ENCODE measurements around the gene METTL1. TPM values are rescaled to one million over a fixed set of nuclear protein-coding genes. Genes with fewer than 3 reads are reported as not detected.

METTL1 gene
- total and polyA plus RNA-seq, 2 experiments from 2014 or later: 18.9 to 39.5 TPM

DNA sequence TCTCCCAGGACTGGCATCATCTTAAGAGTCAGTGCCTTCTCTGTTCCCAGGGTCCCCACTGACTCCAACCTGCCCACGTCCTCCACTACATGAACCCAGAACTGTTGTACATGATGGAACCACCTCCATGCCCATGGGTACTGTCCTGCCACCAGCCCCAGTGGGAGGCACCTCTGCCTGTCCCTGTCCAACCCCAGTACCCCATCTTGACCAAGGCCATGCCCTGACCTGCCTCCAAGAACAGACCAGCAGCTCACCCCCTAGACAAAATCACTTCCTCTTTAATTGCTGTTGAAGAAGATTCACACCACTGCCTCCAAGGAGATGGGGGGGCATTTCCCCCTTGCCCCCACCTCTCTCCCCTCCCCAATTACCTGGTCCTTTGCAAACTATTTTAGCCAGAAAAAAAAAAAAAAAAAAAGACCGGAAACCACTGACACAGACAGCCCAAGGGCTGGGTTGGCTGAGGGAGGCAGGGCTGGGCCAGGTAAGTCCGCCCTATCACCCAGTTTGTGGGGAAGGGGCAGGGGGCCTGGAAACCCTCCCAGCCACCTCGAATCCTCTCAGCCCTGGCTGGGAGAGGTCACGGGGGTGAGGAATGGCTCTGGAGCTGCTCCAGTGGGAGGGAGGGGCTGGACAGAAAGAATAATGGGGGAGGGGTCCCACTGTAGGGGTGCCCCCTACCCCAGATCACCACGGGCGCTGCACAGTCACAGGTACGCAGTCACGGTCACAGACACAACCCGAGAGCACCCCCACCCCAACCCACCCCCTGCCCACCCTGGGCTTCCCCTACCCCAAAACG, 46.8 kb downstream of the METTL1 start:
- Mint-ChIP-seq H3K27me3 (ENCODE audit: insufficient read depth, low read depth, poor library complexity) (peaks cover 68% of the 10 kb centered on the region), H3K4me1 (peaks cover 15% of the 10 kb centered on the region), H3K36me3 (ENCODE audit: low read depth) (no peaks in the 10 kb centered on the region; the same call in 2 of the 3 replicates), H3K9me3 (no peaks in the 10 kb centered on the region), H3K4me3 (peak overlapping the region; percentile 2; the same call in 2 of the 3 replicates), H3K27ac (no peak overlapping the region)
- Histone ChIP-seq H3K36me3 (ENCODE audit: insufficient read depth) (no peaks in the 10 kb centered on the region), H3K4me1 (ENCODE audit: insufficient read depth) (no peaks in the 10 kb centered on the region), H3K79me2 (replicated peaks; ENCODE audit: insufficient read depth) (no peaks in the 10 kb centered on the region), H3K4me2 (peak overlapping the region; percentile 48; the same call in 1 of the 2 replicates), H3K27me3 (ENCODE audit: insufficient read depth) (peaks cover 72% of the 10 kb centered on the region), H3K4me3 (0 out of 2 replicates have a peak overlapping the region, but pooled peaks have one; percentile 30), H3F3A (replicated peaks; ENCODE audit: low read depth) (no peaks in the 10 kb centered on the region), H4K20me1 (replicated peaks; ENCODE audit: insufficient read depth) (no peaks in the 10 kb centered on the region; the same call in 1 of the 2 replicates), H2AFZ (no peak overlapping the region; the same call in 1 of the 2 replicates), H3K27ac (ENCODE audit: low read depth) (no peak overlapping the region), H3K9me2 (ENCODE audit: insufficient read depth) (no peaks in the 10 kb centered on the region)
- TF ChIP-seq, protein P1, sequence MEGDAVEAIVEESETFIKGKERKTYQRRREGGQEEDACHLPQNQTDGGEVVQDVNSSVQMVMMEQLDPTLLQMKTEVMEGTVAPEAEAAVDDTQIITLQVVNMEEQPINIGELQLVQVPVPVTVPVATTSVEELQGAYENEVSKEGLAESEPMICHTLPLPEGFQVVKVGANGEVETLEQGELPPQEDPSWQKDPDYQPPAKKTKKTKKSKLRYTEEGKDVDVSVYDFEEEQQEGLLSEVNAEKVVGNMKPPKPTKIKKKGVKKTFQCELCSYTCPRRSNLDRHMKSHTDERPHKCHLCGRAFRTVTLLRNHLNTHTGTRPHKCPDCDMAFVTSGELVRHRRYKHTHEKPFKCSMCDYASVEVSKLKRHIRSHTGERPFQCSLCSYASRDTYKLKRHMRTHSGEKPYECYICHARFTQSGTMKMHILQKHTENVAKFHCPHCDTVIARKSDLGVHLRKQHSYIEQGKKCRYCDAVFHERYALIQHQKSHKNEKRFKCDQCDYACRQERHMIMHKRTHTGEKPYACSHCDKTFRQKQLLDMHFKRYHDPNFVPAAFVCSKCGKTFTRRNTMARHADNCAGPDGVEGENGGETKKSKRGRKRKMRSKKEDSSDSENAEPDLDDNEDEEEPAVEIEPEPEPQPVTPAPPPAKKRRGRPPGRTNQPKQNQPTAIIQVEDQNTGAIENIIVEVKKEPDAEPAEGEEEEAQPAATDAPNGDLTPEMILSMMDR (conservative IDR thresholded peaks at IDR 0.05; ENCODE audit: low read depth in 2 of 2): no peak
- TF ChIP-seq EZH2 (IDR thresholded peaks at IDR 0.05; ENCODE audit: low read depth, unreplicated experiment) (no peak), ZNF114 (CRISPR knock-in tag; IDR thresholded peaks at IDR 0.05) (no peak), ETS1 (IDR thresholded peaks at IDR 0.05) (no peak), STAT1 (IDR thresholded peaks at IDR 0.05; ENCODE audit: unreplicated experiment) (no peak)
- TF ChIP-seq, protein P2, sequence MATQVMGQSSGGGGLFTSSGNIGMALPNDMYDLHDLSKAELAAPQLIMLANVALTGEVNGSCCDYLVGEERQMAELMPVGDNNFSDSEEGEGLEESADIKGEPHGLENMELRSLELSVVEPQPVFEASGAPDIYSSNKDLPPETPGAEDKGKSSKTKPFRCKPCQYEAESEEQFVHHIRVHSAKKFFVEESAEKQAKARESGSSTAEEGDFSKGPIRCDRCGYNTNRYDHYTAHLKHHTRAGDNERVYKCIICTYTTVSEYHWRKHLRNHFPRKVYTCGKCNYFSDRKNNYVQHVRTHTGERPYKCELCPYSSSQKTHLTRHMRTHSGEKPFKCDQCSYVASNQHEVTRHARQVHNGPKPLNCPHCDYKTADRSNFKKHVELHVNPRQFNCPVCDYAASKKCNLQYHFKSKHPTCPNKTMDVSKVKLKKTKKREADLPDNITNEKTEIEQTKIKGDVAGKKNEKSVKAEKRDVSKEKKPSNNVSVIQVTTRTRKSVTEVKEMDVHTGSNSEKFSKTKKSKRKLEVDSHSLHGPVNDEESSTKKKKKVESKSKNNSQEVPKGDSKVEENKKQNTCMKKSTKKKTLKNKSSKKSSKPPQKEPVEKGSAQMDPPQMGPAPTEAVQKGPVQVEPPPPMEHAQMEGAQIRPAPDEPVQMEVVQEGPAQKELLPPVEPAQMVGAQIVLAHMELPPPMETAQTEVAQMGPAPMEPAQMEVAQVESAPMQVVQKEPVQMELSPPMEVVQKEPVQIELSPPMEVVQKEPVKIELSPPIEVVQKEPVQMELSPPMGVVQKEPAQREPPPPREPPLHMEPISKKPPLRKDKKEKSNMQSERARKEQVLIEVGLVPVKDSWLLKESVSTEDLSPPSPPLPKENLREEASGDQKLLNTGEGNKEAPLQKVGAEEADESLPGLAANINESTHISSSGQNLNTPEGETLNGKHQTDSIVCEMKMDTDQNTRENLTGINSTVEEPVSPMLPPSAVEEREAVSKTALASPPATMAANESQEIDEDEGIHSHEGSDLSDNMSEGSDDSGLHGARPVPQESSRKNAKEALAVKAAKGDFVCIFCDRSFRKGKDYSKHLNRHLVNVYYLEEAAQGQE (IDR thresholded peaks at IDR 0.05; ENCODE audit: unreplicated experiment): no peak
- ATAC-seq (peak; percentile 5; the same call in 1 of the 3 replicates), DNase-seq (ENCODE audit: low spot score) (peak; percentile 30)
